GM12878 (cell line): ENCODE results near the gene LAMA2.

ENCODE experiments used
- BRCA1 ChIP-seq: IDR thresholded peaks from 2 replicates; pipeline ENCODE4 v1.6.1; 2011; ENCODE audit warnings: low read depth, low read length, improper control_type of control experiment
- CREB1 ChIP-seq: IDR thresholded peaks from 2 replicates; pipeline ENCODE4 v1.6.1; 2012; ENCODE audit warnings: low read depth, mild to moderate bottlenecking, inconsistent platforms
- CTCF ChIP-seq, 3 experiments: IDR thresholded peaks in 2 of 3; conservative IDR thresholded peaks in 1 of 3; 2 replicates each; pipeline ENCODE4 v1.5.1; 2011; ENCODE audit warnings: low read depth in 3 of 3, low read length in 3 of 3, mild to moderate bottlenecking in 3 of 3, control low read depth in 2 of 3, moderate library complexity in 2 of 3, inconsistent platforms in 1 of 3, mixed read lengths in 1 of 3; ENCODE audit not compliant: control insufficient read depth in 2 of 3, insufficient read depth in 1 of 3; ENCODE audit errors: extremely low read depth in 1 of 3
- EP300 ChIP-seq, 2 experiments: fragments of 150-350 bp in 1 of 2; IDR thresholded peaks; 2 replicates each; pipeline ENCODE4 v1.6.1; 2011 to 2012; ENCODE audit warnings: low read depth in 2 of 2, low read length in 2 of 2, borderline replicate concordance in 1 of 2, improper control_type of control experiment in 1 of 2, inconsistent platforms in 1 of 2; ENCODE audit not compliant: control insufficient read depth in 1 of 2
- NFYB ChIP-seq: IDR thresholded peaks from 2 replicates; pipeline ENCODE4 v1.6.1; 2011; ENCODE audit warnings: low read depth, mild to moderate bottlenecking, low read length, improper control_type of control experiment, moderate library complexity; ENCODE audit not compliant: insufficient read depth
- ZNF24 ChIP-seq: fragments of 450-650 bp; IDR thresholded peaks from 2 replicates; pipeline ENCODE4 v1.6.1; 2017; ENCODE audit warnings: antibody characterized with exemption, mild to moderate bottlenecking

GRCh38 chr6:129521946-129522345 lies 639.0 kb downstream of the LAMA2 start:
- no peak for TF ChIP-seq EP300 (IDR thresholded peaks at IDR 0.05; ENCODE audit: borderline replicate concordance in 1 of 2, control insufficient read depth in 1 of 2, low read depth in 2 of 2, low read length in 2 of 2)
- no peak for TF ChIP-seq ZNF24
- no peak for TF ChIP-seq BRCA1
- no peak for TF ChIP-seq NFYB
- TF ChIP-seq CREB1, result no peak
- TF ChIP-seq CTCF (IDR thresholded peaks at IDR 0.05 in 2 of 3, conservative IDR thresholded peaks at IDR 0.05 in 1 of 3; ENCODE audit: control insufficient read depth in 2 of 3, extremely low read depth in 1 of 3, insufficient read depth in 1 of 3, low read depth in 3 of 3, low read length in 3 of 3), result no peak
